PC-9 (cell line): ENCODE data around the gene CACNA1G. TPM values are rescaled to one million over a fixed set of nuclear protein-coding genes. Genes with fewer than 3 reads are reported as not detected.

Experiments used
- BruUV-seq: library from RNA; stranded (reverse); fragments of 400-500 nt; replicated peaks from 2 replicates; lab custom pipeline; 2021; lab: Mats Ljungman, UMichigan
- CTCF ChIA-PET: fragments of 300-600 bp; sonication (Branson Sonifier 250); formaldehyde crosslinking; loops from one replicate; lab custom pipeline; 2022; ENCODE audit warnings: antibody characterized with exemption; lab: Charles Lee
- POLR2A ChIA-PET: fragments of 300-600 bp; sonication (Branson Sonifier 250); formaldehyde crosslinking; loops from one replicate; lab custom pipeline; 2022; ENCODE audit warnings: antibody characterized with exemption; ENCODE audit not compliant: unreplicated experiment; lab: Charles Lee
- DNase-seq, 2 experiments: peaks; one replicate each; pipeline versions ENCODE4 v3.0.0 to v3.0.0-alpha.2; 2015 to 2022; ENCODE audit warnings: mixed read lengths in 1 of 2
- H2AFZ ChIP-seq: fragments of 200-600 bp; sonication (generic); 2 replicates; pipeline ENCODE4 v1.8.1; 2017; ENCODE audit warnings: antibody characterized with exemption
- H3F3A ChIP-seq: fragments of 200-600 bp; sonication (generic); 2 replicates; pipeline ENCODE4 v1.8.1; 2017; ENCODE audit warnings: antibody characterized with exemption, mild to moderate bottlenecking, low read depth; ENCODE audit not compliant: insufficient read depth
- H3K27ac ChIP-seq: fragments of 200-600 bp; sonication (generic); 2 replicates; pipeline ENCODE4 v1.6.1; 2016; ENCODE audit warnings: mixed run types
- H3K27me3 ChIP-seq: fragments of 200-600 bp; sonication (generic); 2 replicates; pipeline ENCODE4 v1.6.1; 2016; ENCODE audit warnings: low read depth, mixed run types; ENCODE audit not compliant: insufficient read depth
- H3K36me3 ChIP-seq: fragments of 200-600 bp; sonication (generic); 2 replicates; pipeline ENCODE4 v1.6.1; 2016; ENCODE audit warnings: low read depth, mixed run types
- H3K4me1 ChIP-seq: fragments of 200-600 bp; sonication (generic); replicated peaks from 2 replicates; pipeline ENCODE4 v1.6.1; 2016; ENCODE audit warnings: mixed run types; ENCODE audit not compliant: insufficient read depth
- H3K4me2 ChIP-seq: fragments of 200-600 bp; sonication (generic); 2 replicates; pipeline ENCODE4 v1.6.1; 2017; ENCODE audit warnings: mixed run types
- H3K4me3 ChIP-seq: fragments of 200-600 bp; sonication (generic); 2 replicates; pipeline ENCODE4 v1.6.1; 2016; ENCODE audit warnings: mixed run types
- H3K79me2 ChIP-seq: fragments of 200-600 bp; sonication (generic); 2 replicates; pipeline ENCODE4 v1.6.1; 2017; ENCODE audit warnings: low read depth, mixed run types
- H3K9me2 ChIP-seq: fragments of 200-600 bp; sonication (generic); 2 replicates; pipeline ENCODE4 v1.8.1; 2017; ENCODE audit warnings: mild to moderate bottlenecking; ENCODE audit not compliant: insufficient read depth
- H3K9me3 ChIP-seq: fragments of 200-600 bp; sonication (generic); 2 replicates; pipeline ENCODE4 v1.8.1; 2016; ENCODE audit warnings: low read depth; ENCODE audit not compliant: insufficient read depth
- H4K20me1 ChIP-seq: fragments of 200-600 bp; sonication (generic); 2 replicates; pipeline ENCODE4 v1.8.1; 2017; ENCODE audit not compliant: insufficient read depth
- EZH2 ChIP-seq: fragments of 200-600 bp; sonication (generic); IDR thresholded peaks from 2 replicates; pipeline ENCODE4 v1.8.0; 2017; ENCODE audit warnings: antibody characterized with exemption, low read depth
- intact Hi-C: fragments of 100-400 bp; cut with micrococcal nuclease; formaldehyde crosslinking; loops from one replicate; pipeline ENCODE4 v1.10.0; 2022; ENCODE audit not compliant: unreplicated experiment
- total RNA-seq: library from RNA; stranded (reverse); gene quantifications from 2 replicates; pipeline ENCODE4 v1.2.3, GENCODE V29; 2021
- TF ChIP-seq, protein P1 (sequence below): fragments of 200-600 bp; sonication (generic); conservative IDR thresholded peaks from 2 replicates; pipeline ENCODE4 v1.6.1; 2017; ENCODE audit warnings: mixed run types, antibody characterized with exemption, mild to moderate bottlenecking, moderate library complexity

The CACNA1G gene
- total RNA-seq, 1 experiment from 2014 or later, result 0.46 TPM

DNA sequence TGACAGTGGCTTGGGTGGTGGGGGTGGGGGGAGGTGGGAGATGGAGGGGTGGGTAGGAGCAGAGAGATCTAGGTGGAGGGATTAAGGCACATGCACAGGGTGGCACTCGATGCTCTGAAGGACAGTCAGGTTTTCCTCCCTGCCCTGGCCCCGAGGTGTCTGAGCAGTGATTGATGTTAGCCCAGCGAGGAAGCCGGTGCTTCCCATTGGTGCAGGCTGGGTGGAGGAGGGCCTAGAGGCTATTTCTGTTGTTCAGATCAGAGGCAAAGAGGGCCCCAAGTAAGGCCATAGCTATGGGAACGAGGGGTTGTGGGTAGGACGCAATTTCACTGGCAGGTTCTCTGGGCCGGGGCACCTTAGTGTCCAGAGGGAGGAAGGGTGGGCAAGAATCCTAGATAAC lies 23.1 kb downstream of the CACNA1G start:
- H3K36me3 ChIP-seq, result no peaks in the 10 kb centered on the region
- no TSS peak for BruUV-seq
- no peak overlapping the region for H3K27ac ChIP-seq
- CTCF ChIA-PET, result no interaction called here
- H3K4me2 ChIP-seq, result no peak overlapping the region
- DNase-seq, result no peak
- H3F3A ChIP-seq, result no peaks in the 10 kb centered on the region
- TF ChIP-seq, protein P1, sequence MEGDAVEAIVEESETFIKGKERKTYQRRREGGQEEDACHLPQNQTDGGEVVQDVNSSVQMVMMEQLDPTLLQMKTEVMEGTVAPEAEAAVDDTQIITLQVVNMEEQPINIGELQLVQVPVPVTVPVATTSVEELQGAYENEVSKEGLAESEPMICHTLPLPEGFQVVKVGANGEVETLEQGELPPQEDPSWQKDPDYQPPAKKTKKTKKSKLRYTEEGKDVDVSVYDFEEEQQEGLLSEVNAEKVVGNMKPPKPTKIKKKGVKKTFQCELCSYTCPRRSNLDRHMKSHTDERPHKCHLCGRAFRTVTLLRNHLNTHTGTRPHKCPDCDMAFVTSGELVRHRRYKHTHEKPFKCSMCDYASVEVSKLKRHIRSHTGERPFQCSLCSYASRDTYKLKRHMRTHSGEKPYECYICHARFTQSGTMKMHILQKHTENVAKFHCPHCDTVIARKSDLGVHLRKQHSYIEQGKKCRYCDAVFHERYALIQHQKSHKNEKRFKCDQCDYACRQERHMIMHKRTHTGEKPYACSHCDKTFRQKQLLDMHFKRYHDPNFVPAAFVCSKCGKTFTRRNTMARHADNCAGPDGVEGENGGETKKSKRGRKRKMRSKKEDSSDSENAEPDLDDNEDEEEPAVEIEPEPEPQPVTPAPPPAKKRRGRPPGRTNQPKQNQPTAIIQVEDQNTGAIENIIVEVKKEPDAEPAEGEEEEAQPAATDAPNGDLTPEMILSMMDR, result no peak
- TF ChIP-seq EZH2, result no peak
- no peaks in the 10 kb centered on the region for H3K9me3 ChIP-seq
- no peaks in the 10 kb centered on the region for H3K9me2 ChIP-seq
- no peak overlapping the region for H3K4me3 ChIP-seq
- no peak overlapping the region for H2AFZ ChIP-seq
- POLR2A ChIA-PET, result interaction anchor here (0.6 kb wide), 1 partner anchor 265 kb away, joined by 21 read pairs; no protein-coding TSS in a partner anchor
- H3K4me1 ChIP-seq, result peaks cover 10% of the 10 kb centered on the region
- intact Hi-C loops, result no loop called here
- H4K20me1 ChIP-seq, result no peaks in the 10 kb centered on the region
- H3K79me2 ChIP-seq, result no peaks in the 10 kb centered on the region
- peaks cover 21% of the 10 kb centered on the region; the same call in 1 of the 2 replicates for H3K27me3 ChIP-seq

DNA sequence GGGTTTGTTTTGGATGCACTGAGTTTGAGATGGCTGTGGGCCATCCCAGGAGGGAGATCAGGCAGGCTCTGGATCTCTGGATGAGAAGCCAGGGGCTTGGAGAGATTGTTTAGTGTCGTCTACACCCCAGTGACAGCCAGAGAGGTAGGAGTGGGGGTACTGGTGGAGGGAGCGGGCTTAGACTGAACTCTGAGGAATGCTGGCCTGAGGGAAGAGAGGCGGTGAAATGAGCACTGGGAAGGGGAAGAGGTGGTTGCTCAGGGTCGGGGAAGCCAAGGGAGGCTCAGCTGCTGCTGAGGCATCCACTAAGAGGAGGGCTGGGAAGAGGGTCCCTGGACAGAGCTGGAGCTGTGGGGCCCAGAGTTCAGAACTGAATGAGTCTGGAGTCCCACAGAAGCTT lies 23.6 kb downstream of the CACNA1G start:
- H3K4me1 ChIP-seq, result peaks cover 10% of the 10 kb centered on the region
- H3K36me3 ChIP-seq, result no peaks in the 10 kb centered on the region
- no peak overlapping the region for H2AFZ ChIP-seq
- no peaks in the 10 kb centered on the region for H3K9me2 ChIP-seq
- H3F3A ChIP-seq, result no peaks in the 10 kb centered on the region
- H3K4me3 ChIP-seq, result no peak overlapping the region
- no peaks in the 10 kb centered on the region for H3K79me2 ChIP-seq
- DNase-seq, result no peak
- H3K4me2 ChIP-seq, result no peak overlapping the region
- peaks cover 17% of the 10 kb centered on the region; the same call in 1 of the 2 replicates for H3K27me3 ChIP-seq
- intact Hi-C loops, result no loop called here
- H3K27ac ChIP-seq, result no peak overlapping the region
- CTCF ChIA-PET, result no interaction called here
- no peaks in the 10 kb centered on the region for H4K20me1 ChIP-seq
- no peak for TF ChIP-seq EZH2
- TF ChIP-seq, protein P1, result no peak
- POLR2A ChIA-PET, result interaction anchor here (0.6 kb wide), 1 partner anchor 265 kb away, joined by 21 read pairs; no protein-coding TSS in a partner anchor
- no peaks in the 10 kb centered on the region for H3K9me3 ChIP-seq
- BruUV-seq, result no TSS peak

DNA sequence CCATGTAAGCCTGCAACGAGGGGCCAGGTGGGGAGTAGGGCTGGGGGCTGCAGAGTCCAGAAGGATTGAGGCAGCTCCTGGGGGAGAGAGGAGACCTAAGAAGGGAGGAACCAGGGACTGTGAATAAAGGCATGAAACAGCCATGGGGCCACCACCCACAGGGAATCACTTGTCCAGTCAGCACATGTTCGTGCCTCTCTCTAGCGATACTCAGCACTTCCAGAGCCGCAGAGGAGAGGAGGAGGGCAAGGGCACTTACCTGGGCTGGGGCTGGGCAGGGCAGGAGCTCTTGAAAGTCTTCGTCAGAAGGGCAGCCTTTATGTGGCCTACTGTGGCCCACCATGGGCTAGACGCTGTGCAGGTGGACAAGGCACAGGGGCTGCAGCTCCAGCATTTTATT lies 24.2 kb downstream of the CACNA1G start:
- no peak overlapping the region for H3K4me3 ChIP-seq
- peaks cover 10% of the 10 kb centered on the region for H3K4me1 ChIP-seq
- TF ChIP-seq, protein P1, result no peak
- no peak for TF ChIP-seq EZH2
- H3K27ac ChIP-seq, result no peak overlapping the region
- no peaks in the 10 kb centered on the region for H3K9me3 ChIP-seq
- peaks cover 11% of the 10 kb centered on the region; the same call in 1 of the 2 replicates for H3K27me3 ChIP-seq
- no peaks in the 10 kb centered on the region for H4K20me1 ChIP-seq
- no peaks in the 10 kb centered on the region for H3K36me3 ChIP-seq
- DNase-seq, result no peak
- H2AFZ ChIP-seq, result no peak overlapping the region
- intact Hi-C loops, result no loop called here
- POLR2A ChIA-PET, result no interaction called here
- no peaks in the 10 kb centered on the region for H3F3A ChIP-seq
- no peaks in the 10 kb centered on the region for H3K79me2 ChIP-seq
- no peak overlapping the region for H3K4me2 ChIP-seq
- CTCF ChIA-PET, result no interaction called here
- no TSS peak for BruUV-seq
- H3K9me2 ChIP-seq, result no peaks in the 10 kb centered on the region
